BJ (cell line): ENCODE data around the gene CUX1. TPM values are rescaled to one million over a fixed set of nuclear protein-coding genes. Genes with fewer than 3 reads are reported as not detected.

Experiments used
- CTCF ChIA-PET: fragments of 350-600 bp; formaldehyde crosslinking; extraction: SDS; loops from one replicate; lab custom pipeline; 2021; ENCODE audit warnings: antibody characterized with exemption, inconsistent platforms; lab: Yijun Ruan, JAX
- POLR2A ChIA-PET: fragments of 300-600 bp; sonication (Branson Sonifier 250); formaldehyde crosslinking; extraction: SDS; loops from one replicate; lab custom pipeline; 2021; ENCODE audit warnings: antibody characterized with exemption; lab: Charles Lee
- DNase-seq: peaks from one replicate; pipeline ENCODE4 v3.0.0-alpha.2; 2011; ENCODE audit warnings: low read depth
- H3K27me3 ChIP-seq: 2 replicates; pipeline ENCODE4 v1.6.0; 2011; ENCODE audit warnings: low read length; ENCODE audit not compliant: control insufficient read depth, insufficient read depth
- H3K36me3 ChIP-seq: 2 replicates; pipeline ENCODE4 v1.5.1; 2011; ENCODE audit warnings: low read length; ENCODE audit not compliant: control insufficient read depth, insufficient read depth
- H3K4me3 ChIP-seq: 2 replicates; pipeline ENCODE4 v1.5.1; 2011; ENCODE audit warnings: low read depth, mild to moderate bottlenecking, control low read depth, low read length
- polyA plus RNA-seq: library from polyadenylated mRNA; depleted of rRNA; stranded (reverse); fragments of >200 nt; gene quantifications from 2 replicates; pipeline ENCODE4 v1.2.3, GENCODE V29; 2011
- TF ChIP-seq, protein P1 (sequence below): IDR thresholded peaks from 2 replicates; pipeline ENCODE4 v1.5.1; 2011; ENCODE audit warnings: low read depth, mild to moderate bottlenecking, control low read depth, inconsistent platforms, low read length, moderate library complexity; ENCODE audit not compliant: insufficient read depth

The CUX1 gene
- polyA plus RNA-seq, 1 experiment: 36.5 TPM

- CTCF ChIA-PET: interaction anchor here (0.7 kb wide), 1 partner anchor 33 kb away, joined by 3 read pairs; no protein-coding TSS in a partner anchor
- POLR2A ChIA-PET: no interaction called here
- no peak for DNase-seq
- no peak overlapping the region for H3K4me3 ChIP-seq
- no peaks in the 10 kb centered on the region for H3K27me3 ChIP-seq
- H3K36me3 ChIP-seq: peaks cover under 1% of the 10 kb centered on the region; the same call in 1 of the 2 replicates
- TF ChIP-seq, protein P1, sequence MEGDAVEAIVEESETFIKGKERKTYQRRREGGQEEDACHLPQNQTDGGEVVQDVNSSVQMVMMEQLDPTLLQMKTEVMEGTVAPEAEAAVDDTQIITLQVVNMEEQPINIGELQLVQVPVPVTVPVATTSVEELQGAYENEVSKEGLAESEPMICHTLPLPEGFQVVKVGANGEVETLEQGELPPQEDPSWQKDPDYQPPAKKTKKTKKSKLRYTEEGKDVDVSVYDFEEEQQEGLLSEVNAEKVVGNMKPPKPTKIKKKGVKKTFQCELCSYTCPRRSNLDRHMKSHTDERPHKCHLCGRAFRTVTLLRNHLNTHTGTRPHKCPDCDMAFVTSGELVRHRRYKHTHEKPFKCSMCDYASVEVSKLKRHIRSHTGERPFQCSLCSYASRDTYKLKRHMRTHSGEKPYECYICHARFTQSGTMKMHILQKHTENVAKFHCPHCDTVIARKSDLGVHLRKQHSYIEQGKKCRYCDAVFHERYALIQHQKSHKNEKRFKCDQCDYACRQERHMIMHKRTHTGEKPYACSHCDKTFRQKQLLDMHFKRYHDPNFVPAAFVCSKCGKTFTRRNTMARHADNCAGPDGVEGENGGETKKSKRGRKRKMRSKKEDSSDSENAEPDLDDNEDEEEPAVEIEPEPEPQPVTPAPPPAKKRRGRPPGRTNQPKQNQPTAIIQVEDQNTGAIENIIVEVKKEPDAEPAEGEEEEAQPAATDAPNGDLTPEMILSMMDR: no peak
Observed at GRCh38 chr7:101910991-101911799, 93.8 kb downstream of the CUX1 start.

GRCh38 chr7:101911800-101912715 is 94.6 kb downstream of the CUX1 start:
- Histone ChIP-seq H3K27me3 (no peaks in the 10 kb centered on the region), H3K4me3 (no peak overlapping the region), H3K36me3 (peaks cover 7% of the 10 kb centered on the region; the same call in 1 of the 2 replicates)
- ChIA-PET POLR2A (no interaction called here), CTCF (interaction anchor here (0.7 to 1.2 kb wide), 2 partner anchors 23 to 34 kb away, joined by 3 read pairs; no protein-coding TSS in a partner anchor)
- TF ChIP-seq, protein P1: 0 out of 2 replicates have a peak, but pooled peaks have one; percentile 8
- no peak for DNase-seq

GRCh38 chr7:101912716-101913110 is 95.3 kb downstream of the CUX1 start:
- no peaks in the 10 kb centered on the region for H3K27me3 ChIP-seq
- DNase-seq: no peak
- ChIA-PET POLR2A (no interaction called here), CTCF (interaction anchor here (1.2 kb wide), 1 partner anchor 24 kb away, joined by 3 read pairs; no protein-coding TSS in a partner anchor)
- peaks cover 7% of the 10 kb centered on the region; the same call in 1 of the 2 replicates for H3K36me3 ChIP-seq
- TF ChIP-seq, protein P1: no peak
- no peak overlapping the region for H3K4me3 ChIP-seq

DNA sequence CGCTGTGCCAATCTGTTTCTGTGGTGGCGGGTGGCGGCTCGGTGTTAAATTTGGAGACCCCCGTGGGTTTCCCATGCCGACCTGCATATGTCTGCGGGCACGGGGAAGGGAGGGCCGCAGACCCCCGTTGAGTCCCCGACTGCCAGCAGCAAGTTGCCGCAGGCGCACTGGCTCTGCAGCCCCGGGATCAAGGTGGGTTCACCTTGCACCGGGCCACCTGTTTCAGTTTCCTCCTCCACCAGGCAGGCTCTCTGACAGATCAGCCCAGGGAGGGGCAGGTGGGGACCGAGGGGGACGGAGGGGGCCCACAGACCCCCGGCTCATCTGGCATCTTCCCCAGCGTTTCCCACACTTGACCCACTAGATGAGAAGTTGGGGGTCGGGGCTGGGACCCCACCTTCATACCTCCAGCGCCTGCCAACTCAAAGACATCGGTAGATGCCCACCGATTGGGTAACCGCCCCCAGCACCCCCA is 95.9 kb downstream of the CUX1 start:
- ChIA-PET POLR2A (no interaction called here), CTCF (no interaction called here)
- peaks cover 9% of the 10 kb centered on the region for H3K36me3 ChIP-seq
- TF ChIP-seq, protein P1: no peak
- DNase-seq: no peak
- H3K27me3 ChIP-seq: no peaks in the 10 kb centered on the region
- H3K4me3 ChIP-seq: no peak overlapping the region
